ENCODE data around the gene CAAP1. TPM values are rescaled to one million over a fixed set of nuclear protein-coding genes. Genes with fewer than 3 reads are reported as not detected.

Gene CAAP1
- polyA plus RNA-seq, 1 donor (not counting 4 experiments of a cell fraction or from before 2014, with no cell fraction given), result 14.4 TPM

- no peak overlapping the region for H3K4me2 ChIP-seq (ENCODE audit: control insufficient read depth, extremely low read depth, insufficient read depth, low read depth, low read length)
- TF ChIP-seq CTCF (optimal IDR thresholded peaks at IDR 0.05 in 1 of 3, IDR thresholded peaks at IDR 0.05 in 1 of 3, conservative IDR thresholded peaks at IDR 0.05 in 1 of 3; ENCODE audit: extremely low read depth in 1 of 3, insufficient read depth in 2 of 3, low read length in 3 of 3), result no peak
- TF ChIP-seq EZH2 (IDR thresholded peaks at IDR 0.05; ENCODE audit: low read length), result no peak
- DNase-seq (ENCODE audit: low read depth, low spot score), result no peak
- no peaks in the 10 kb centered on the region for H3K9me1 ChIP-seq (ENCODE audit: control insufficient read depth, extremely low read depth, insufficient read depth, low read length)
- no peak overlapping the region for H3K4me3 ChIP-seq (ENCODE audit: control insufficient read depth in 2 of 3, extremely low read depth in 1 of 3, insufficient read depth in 2 of 3, low read depth in 1 of 3, low read length in 3 of 3)
- H2AFZ ChIP-seq (ENCODE audit: control insufficient read depth, low read length), result no peak overlapping the region
- peaks cover 2% of the 10 kb centered on the region for H3K79me2 ChIP-seq (ENCODE audit: control insufficient read depth, insufficient read depth, low read length)
- no peaks in the 10 kb centered on the region for H3K9me3 ChIP-seq (ENCODE audit: control insufficient read depth, low read depth, low read length)
- H3K36me3 ChIP-seq (ENCODE audit: control insufficient read depth in 2 of 2, extremely low read depth in 1 of 2, insufficient read depth in 2 of 2, low read length in 2 of 2), result peaks cover 3 to 14% of the 10 kb centered on the region in 2 experiments
- H3K9ac ChIP-seq (ENCODE audit: control insufficient read depth, extremely low read depth, insufficient read depth, low read length), result no peak overlapping the region
- dilution Hi-C loops (cut with MboI; ENCODE audit: extremely low pct_ligation_motif_present, low sequenced_read_pairs), result no loop called here
- no peaks in the 10 kb centered on the region for H3K4me1 ChIP-seq (ENCODE audit: control insufficient read depth, extremely low read depth, insufficient read depth, low read length)
- H3K27ac ChIP-seq (ENCODE audit: control insufficient read depth, insufficient read depth, low read length), result no peak overlapping the region
- FAIRE-seq, result no peak
- no peaks in the 10 kb centered on the region for H4K20me1 ChIP-seq (ENCODE audit: control insufficient read depth, extremely low read depth, insufficient read depth, low read length)
- no peaks in the 10 kb centered on the region for H3K27me3 ChIP-seq (ENCODE audit: control insufficient read depth, extremely low read depth, insufficient read depth, low read length)
These were observed 33.0 kb upstream of the CAAP1 start for GRCh38 chr9:26925609-26926008.

DNA sequence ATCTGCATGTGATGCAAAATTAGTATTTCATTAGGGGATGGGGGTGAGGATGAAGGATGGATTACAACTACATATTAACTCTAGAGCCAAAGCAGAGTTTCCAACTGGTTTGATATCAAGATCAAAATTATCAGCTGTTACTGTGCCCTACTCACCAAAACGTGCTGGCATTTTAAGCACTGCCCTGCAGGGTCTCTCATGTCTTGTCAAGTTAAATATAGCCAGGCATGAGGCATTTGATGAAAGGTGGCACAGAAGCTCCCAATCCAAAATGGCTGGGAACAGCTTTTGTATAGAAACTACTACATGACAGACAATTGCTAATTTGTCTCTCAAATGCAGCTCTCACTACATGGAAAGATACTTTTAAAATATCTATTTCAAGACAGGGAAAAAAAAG lies 27.1 kb upstream of the CAAP1 start:
- Histone ChIP-seq H3K4me3 (ENCODE audit: control insufficient read depth in 2 of 3, extremely low read depth in 1 of 3, insufficient read depth in 2 of 3, low read depth in 1 of 3, low read length in 3 of 3) (no peak overlapping the region), H3K4me1 (ENCODE audit: control insufficient read depth, extremely low read depth, insufficient read depth, low read length) (no peaks in the 10 kb centered on the region), H3K9me3 (ENCODE audit: control insufficient read depth, low read depth, low read length) (no peaks in the 10 kb centered on the region), H4K20me1 (ENCODE audit: control insufficient read depth, extremely low read depth, insufficient read depth, low read length) (no peaks in the 10 kb centered on the region), H3K9ac (ENCODE audit: control insufficient read depth, extremely low read depth, insufficient read depth, low read length) (no peak overlapping the region), H3K79me2 (ENCODE audit: control insufficient read depth, insufficient read depth, low read length) (no peaks in the 10 kb centered on the region), H3K9me1 (ENCODE audit: control insufficient read depth, extremely low read depth, insufficient read depth, low read length) (no peaks in the 10 kb centered on the region), H3K4me2 (ENCODE audit: control insufficient read depth, extremely low read depth, insufficient read depth, low read depth, low read length) (no peak overlapping the region), H3K27ac (ENCODE audit: control insufficient read depth, insufficient read depth, low read length) (no peak overlapping the region), H2AFZ (ENCODE audit: control insufficient read depth, low read length) (no peak overlapping the region), H3K36me3 (ENCODE audit: control insufficient read depth in 2 of 2, extremely low read depth in 1 of 2, insufficient read depth in 2 of 2, low read length in 2 of 2) (peaks cover 20 to 23% of the 10 kb centered on the region in 2 experiments), H3K27me3 (ENCODE audit: control insufficient read depth, extremely low read depth, insufficient read depth, low read length) (no peaks in the 10 kb centered on the region)
- FAIRE-seq (no peak), DNase-seq (ENCODE audit: low read depth, low spot score) (no peak)
- dilution Hi-C loops (cut with MboI; ENCODE audit: extremely low pct_ligation_motif_present, low sequenced_read_pairs), result no loop called here
- no peak for TF ChIP-seq EZH2 (IDR thresholded peaks at IDR 0.05; ENCODE audit: low read length)
- no peak for TF ChIP-seq CTCF (optimal IDR thresholded peaks at IDR 0.05 in 1 of 3, IDR thresholded peaks at IDR 0.05 in 1 of 3, conservative IDR thresholded peaks at IDR 0.05 in 1 of 3; ENCODE audit: extremely low read depth in 1 of 3, insufficient read depth in 2 of 3, low read length in 3 of 3)
